Measurements from ENCODE around the gene NOVA2. TPM values are rescaled to one million over a fixed set of nuclear protein-coding genes. Genes with fewer than 3 reads are reported as not detected.

The NOVA2 gene
- total RNA-seq, 2 experiments from 2014 or later: not detected

GRCh38 chr19:45911291-45911690, 62.4 kb downstream of the NOVA2 start:
- ChIA-PET CTCF (no interaction called here), POLR2A (no interaction called here)
- H3K4me3 ChIP-seq (ENCODE audit: low read length): no peak overlapping the region
- peaks cover 0 to 6% of the 10 kb centered on the region in 2 experiments for H3K9me3 ChIP-seq (ENCODE audit: control insufficient read depth in 1 of 2, insufficient read depth in 1 of 2, low read length in 2 of 2)
- H3K9me3 Mint-ChIP-seq: no peaks in the 10 kb centered on the region
- intact Hi-C loops (cut with DNase I, micrococcal nuclease): no loop called here
- H3K27ac ChIP-seq (ENCODE audit: low read depth in 1 of 2, low read length in 2 of 2): no peak overlapping the region
- H3K4me1 ChIP-seq (ENCODE audit: insufficient read depth, low read length): no peaks in the 10 kb centered on the region
- peaks cover 42% of the 10 kb centered on the region for H3K27me3 Mint-ChIP-seq
- no peaks in the 10 kb centered on the region for H3K36me3 Mint-ChIP-seq (ENCODE audit: low read depth)
- H3K36me3 ChIP-seq (ENCODE audit: insufficient read depth, low read length): no peaks in the 10 kb centered on the region
- H3K27me3 ChIP-seq (ENCODE audit: control insufficient read depth in 1 of 2, insufficient read depth in 2 of 2, low read length in 2 of 2): peaks cover 0 to 18% of the 10 kb centered on the region in 2 experiments
- no peak overlapping the region for H3K27ac Mint-ChIP-seq
- no peak for DNase-seq
- no peak for ATAC-seq (ENCODE audit: poor library complexity)
- no peak overlapping the region for H3K4me3 Mint-ChIP-seq
- no peaks in the 10 kb centered on the region for H3K4me1 Mint-ChIP-seq (ENCODE audit: low read depth)
- TF ChIP-seq CTCF (IDR thresholded peaks at IDR 0.05): no peak

GRCh38 chr19:45908956-45909355, 64.7 kb downstream of the NOVA2 start:
- ChIA-PET CTCF (no interaction called here), POLR2A (no interaction called here)
- Mint-ChIP-seq H3K27ac (no peak overlapping the region), H3K36me3 (ENCODE audit: low read depth) (no peaks in the 10 kb centered on the region), H3K4me3 (no peak overlapping the region), H3K27me3 (peaks cover 31% of the 10 kb centered on the region), H3K9me3 (no peaks in the 10 kb centered on the region), H3K4me1 (ENCODE audit: low read depth) (no peaks in the 10 kb centered on the region)
- TF ChIP-seq CTCF (IDR thresholded peaks at IDR 0.05): no peak
- Histone ChIP-seq H3K36me3 (ENCODE audit: insufficient read depth, low read length) (no peaks in the 10 kb centered on the region), H3K27ac (ENCODE audit: low read depth in 1 of 2, low read length in 2 of 2) (no peak overlapping the region), H3K27me3 (ENCODE audit: control insufficient read depth in 1 of 2, insufficient read depth in 2 of 2, low read length in 2 of 2) (peaks cover 0 to 17% of the 10 kb centered on the region in 2 experiments), H3K4me3 (ENCODE audit: low read length) (no peak overlapping the region), H3K9me3 (ENCODE audit: control insufficient read depth in 1 of 2, insufficient read depth in 1 of 2, low read length in 2 of 2) (peaks cover 0 to 2% of the 10 kb centered on the region in 2 experiments), H3K4me1 (ENCODE audit: insufficient read depth, low read length) (no peaks in the 10 kb centered on the region)
- ATAC-seq (ENCODE audit: poor library complexity) (no peak), DNase-seq (no peak)
- intact Hi-C loops (cut with DNase I, micrococcal nuclease): loop anchor here in 1 of 2 experiments (10.0 kb wide), 1 partner anchor 724 kb away; no protein-coding TSS in a partner anchor

- no peaks in the 10 kb centered on the region for H3K36me3 ChIP-seq (ENCODE audit: insufficient read depth, low read length)
- peaks cover 11% of the 10 kb centered on the region for H3K36me3 Mint-ChIP-seq (ENCODE audit: low read depth)
- ChIA-PET CTCF (no interaction called here), POLR2A (no interaction called here)
- H3K4me1 ChIP-seq (ENCODE audit: insufficient read depth, low read length): peaks cover 18% of the 10 kb centered on the region
- H3K27me3 Mint-ChIP-seq: peaks cover 16% of the 10 kb centered on the region
- no peak overlapping the region for H3K4me3 ChIP-seq (ENCODE audit: low read length)
- no peaks in the 10 kb centered on the region for H3K9me3 ChIP-seq (ENCODE audit: control insufficient read depth in 1 of 2, insufficient read depth in 1 of 2, low read length in 2 of 2)
- no peaks in the 10 kb centered on the region for H3K9me3 Mint-ChIP-seq
- DNase-seq (no peak), ATAC-seq (ENCODE audit: poor library complexity) (no peak)
- H3K4me1 Mint-ChIP-seq (ENCODE audit: low read depth): peaks cover 15% of the 10 kb centered on the region
- H3K27me3 ChIP-seq (ENCODE audit: control insufficient read depth in 1 of 2, insufficient read depth in 2 of 2, low read length in 2 of 2): peaks cover 0 to 4% of the 10 kb centered on the region in 2 experiments
- no peak overlapping the region for H3K27ac Mint-ChIP-seq
- no peak overlapping the region for H3K27ac ChIP-seq (ENCODE audit: low read depth in 1 of 2, low read length in 2 of 2)
- H3K4me3 Mint-ChIP-seq: no peak overlapping the region
- TF ChIP-seq CTCF (IDR thresholded peaks at IDR 0.05): no peak
- intact Hi-C loops (cut with DNase I, micrococcal nuclease): loop anchor here in 1 of 2 experiments (10.0 kb wide), 1 partner anchor 721 kb away; no protein-coding TSS in a partner anchor
Measured at GRCh38 chr19:45906221-45906620, 67.4 kb downstream of the NOVA2 start.

All from CD4-positive, alpha-beta T cell (primary cell).